ENCODE results near the gene MLF2.
A peak's percentile ranks its signal among the peaks of the same experiment; 100 is the strongest.

The MLF2 gene

DNA sequence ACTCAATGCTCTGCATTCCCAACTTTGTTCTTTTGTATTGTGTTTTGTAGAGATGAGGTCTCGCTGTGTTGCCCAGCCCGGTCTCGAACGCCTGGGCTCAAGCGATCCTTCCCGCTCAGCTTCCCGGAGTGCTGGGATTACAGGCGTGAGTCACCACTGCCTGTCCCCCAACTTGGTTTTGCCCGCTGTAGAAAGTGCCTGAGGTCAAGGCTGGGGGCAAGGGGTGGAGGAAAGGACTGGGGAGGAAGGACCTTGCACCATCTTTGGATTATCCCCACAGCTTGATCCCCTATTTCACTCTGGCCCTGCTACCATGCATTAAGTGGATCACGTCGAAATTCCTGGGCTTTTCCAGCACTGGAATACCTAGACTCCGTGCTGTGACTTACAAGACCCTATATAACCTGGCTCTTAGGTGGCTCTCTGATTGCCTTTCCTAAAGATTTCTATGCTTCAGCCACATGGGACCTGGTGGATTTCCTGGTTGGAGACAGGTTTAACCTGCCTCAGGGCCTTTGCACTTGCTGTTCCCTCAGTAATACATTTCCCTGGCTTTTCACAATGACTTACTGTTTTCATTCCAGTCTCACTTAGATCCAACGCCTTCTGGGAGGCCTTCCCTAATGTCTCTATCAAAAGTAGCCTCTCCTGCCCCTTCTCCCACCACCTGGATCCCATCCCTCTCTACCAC is 51.7 kb downstream of the MLF2 start:
- Histone ChIP-seq H3K9ac (no peak overlapping the region), H3K36me3 (ENCODE audit: control insufficient read depth, insufficient read depth, low read length) (no peaks in the 10 kb centered on the region), H3K79me2 (no peaks in the 10 kb centered on the region), H3K4me2 (ENCODE audit: low read length) (peak overlapping the region; percentile 83), H3K27me3 (ENCODE audit: control insufficient read depth, insufficient read depth, low read length) (no peaks in the 10 kb centered on the region), H3K9me3 (ENCODE audit: control insufficient read depth, low read length) (no peaks in the 10 kb centered on the region), H3K27ac (no peak overlapping the region), H2AFZ (peak overlapping the region; percentile 46), H3K4me3 (ENCODE audit: low read depth, low read length) (peak overlapping the region; percentile 53), H3K4me1 (peaks cover 3% of the 10 kb centered on the region)
- no peak for TF ChIP-seq CTCF (IDR thresholded peaks at IDR 0.05)

- Histone ChIP-seq H2AFZ (peak within 1 kb of the TSS; percentile 70), H3K4me1 (peaks cover 3% of the 10 kb centered on the region), H3K36me3 (ENCODE audit: control insufficient read depth, insufficient read depth, low read length) (no peaks in the 10 kb centered on the region), H3K27ac (no peak within 1 kb of the TSS), H3K27me3 (ENCODE audit: control insufficient read depth, insufficient read depth, low read length) (no peaks in the 10 kb centered on the region), H3K9ac (no peak within 1 kb of the TSS), H3K79me2 (no peaks in the 10 kb centered on the region), H3K4me3 (ENCODE audit: low read depth, low read length) (peak within 1 kb of the TSS; percentile 53), H3K9me3 (ENCODE audit: control insufficient read depth, low read length) (no peaks in the 10 kb centered on the region), H3K4me2 (ENCODE audit: low read length) (peak within 1 kb of the TSS; percentile 83)
- no peak for TF ChIP-seq CTCF (IDR thresholded peaks at IDR 0.05)
These were observed 52.3 kb downstream of the MLF2 start, which contains the start of gene PIANP for GRCh38 chr12:6700646-6701051. TSS of gene PIANP (minus strand) at chr12:6700815. CDS start at chr12:6698061, 2,754 bp downstream.

DNA sequence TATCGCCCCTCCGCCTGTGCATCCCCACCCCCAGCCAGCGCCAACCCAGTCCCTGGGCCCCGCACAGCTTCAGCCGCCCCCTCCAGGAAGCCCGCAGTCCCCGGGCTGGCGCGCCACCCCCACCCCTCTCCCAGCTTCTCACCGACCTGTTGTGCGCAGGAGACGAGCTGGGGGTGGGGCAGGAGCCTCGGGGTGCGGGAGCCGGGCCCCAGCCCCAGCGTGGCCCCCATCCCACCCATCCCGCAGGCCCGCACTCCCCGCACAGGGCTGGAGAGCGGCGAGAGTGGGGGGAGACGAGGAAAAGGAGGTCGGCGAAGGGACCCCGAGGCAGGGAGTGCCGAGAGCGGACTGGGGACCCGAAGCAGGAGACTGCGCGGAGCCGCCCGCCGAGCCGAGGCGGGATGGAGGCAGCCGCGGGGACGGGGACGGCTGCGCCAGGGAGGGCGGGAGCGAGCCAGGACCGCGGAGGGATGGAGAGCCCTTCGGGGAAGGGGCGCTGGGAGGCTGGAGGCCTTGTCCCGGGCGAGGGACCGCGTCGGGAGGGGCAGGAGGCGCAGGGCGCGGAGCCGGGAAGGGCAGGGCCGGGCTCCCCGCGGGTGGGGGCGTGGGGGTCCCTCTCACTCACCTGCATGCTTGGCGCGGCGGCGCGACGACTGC is 52.8 kb downstream of the MLF2 start:
- Histone ChIP-seq H3K27ac (no peak overlapping the region), H3K4me2 (ENCODE audit: low read length) (peak overlapping the region; percentile 83), H3K4me1 (peaks cover 3% of the 10 kb centered on the region), H3K27me3 (ENCODE audit: control insufficient read depth, insufficient read depth, low read length) (no peaks in the 10 kb centered on the region), H3K36me3 (ENCODE audit: control insufficient read depth, insufficient read depth, low read length) (no peaks in the 10 kb centered on the region), H3K79me2 (no peaks in the 10 kb centered on the region), H3K9me3 (ENCODE audit: control insufficient read depth, low read length) (no peaks in the 10 kb centered on the region), H2AFZ (peak overlapping the region; percentile 70), H3K9ac (no peak overlapping the region), H3K4me3 (ENCODE audit: low read depth, low read length) (peak overlapping the region; percentile 53)
- no peak for TF ChIP-seq CTCF (IDR thresholded peaks at IDR 0.05)

- peak overlapping the region; percentile 53 for H3K4me3 ChIP-seq (ENCODE audit: low read depth, low read length)
- H3K27ac ChIP-seq = no peak overlapping the region
- H3K9ac ChIP-seq = no peak overlapping the region
These were observed 53.5 kb downstream of the MLF2 start for GRCh38 chr12:6699259-6699988.

More at GRCh38 chr12:6699259-6699988, 53.5 kb downstream of the MLF2 start:
- TF ChIP-seq CTCF (IDR thresholded peaks at IDR 0.05) = no peak
- H3K27me3 ChIP-seq (ENCODE audit: control insufficient read depth, insufficient read depth, low read length) = no peaks in the 10 kb centered on the region
- H3K36me3 ChIP-seq (ENCODE audit: control insufficient read depth, insufficient read depth, low read length) = no peaks in the 10 kb centered on the region
- peaks cover 3% of the 10 kb centered on the region for H3K4me1 ChIP-seq
- H2AFZ ChIP-seq = peak overlapping the region; percentile 70
- H3K79me2 ChIP-seq = no peaks in the 10 kb centered on the region
- H3K9me3 ChIP-seq (ENCODE audit: control insufficient read depth, low read length) = no peaks in the 10 kb centered on the region
- peak overlapping the region; percentile 83 for H3K4me2 ChIP-seq (ENCODE audit: low read length)
